Measurements from ENCODE around the gene FMNL2. TPM values are rescaled to one million over a fixed set of nuclear protein-coding genes. Genes with fewer than 3 reads are reported as not detected.
A peak's percentile ranks its signal among the peaks of the same experiment; 100 is the strongest.
"Not testable (repeated sequence)": the region's sequence is repeated elsewhere in the genome, so short reads cannot be mapped to it uniquely, and the experiment has no call there.

The FMNL2 gene
- polyA plus RNA-seq, 3 donors, result 86.0 to 102 (median 99.9) TPM

GRCh38 chr2:152466980-152467676 is 132.2 kb downstream of the FMNL2 start:
- DNase-seq, result no peak

GRCh38 chr2:152467677-152468410 is 132.9 kb downstream of the FMNL2 start:
- no peak for DNase-seq

GRCh38 chr2:152468899-152469692 is 134.1 kb downstream of the FMNL2 start:
- DNase-seq, result no peak

GRCh38 chr2:152470861-152471854 is 136.2 kb downstream of the FMNL2 start:
- no peak for DNase-seq

GRCh38 chr2:152472481-152472887 is 137.5 kb downstream of the FMNL2 start:
- DNase-seq, result no peak

- no peak for DNase-seq
These were observed 138.3 kb downstream of the FMNL2 start for GRCh38 chr2:152473151-152473857.

GRCh38 chr2:152474523-152474922 is 139.5 kb downstream of the FMNL2 start:
- DNase-seq, result not testable (repeated sequence)

- DNase-seq, result no peak
These were observed 141.0 kb downstream of the FMNL2 start for GRCh38 chr2:152475982-152476381.

- DNase-seq, result no peak
These were observed 142.5 kb downstream of the FMNL2 start for GRCh38 chr2:152477347-152478092.

GRCh38 chr2:152479282-152479681 is 144.3 kb downstream of the FMNL2 start:
- no peak for DNase-seq

GRCh38 chr2:152480821-152481399 is 145.9 kb downstream of the FMNL2 start:
- no peak for DNase-seq

- DNase-seq, result peak; percentile 63
These were observed 147.1 kb downstream of the FMNL2 start for GRCh38 chr2:152481881-152482583.

- DNase-seq, result no peak
These were observed 148.5 kb downstream of the FMNL2 start for GRCh38 chr2:152483276-152484063.

- DNase-seq, result peak; percentile 73
These were observed 151.2 kb downstream of the FMNL2 start for GRCh38 chr2:152485954-152486736.

- no peak for DNase-seq
These were observed 151.9 kb downstream of the FMNL2 start for GRCh38 chr2:152486737-152487400.

- no peak for DNase-seq
These were observed 153.1 kb downstream of the FMNL2 start for GRCh38 chr2:152488075-152488474.

GRCh38 chr2:152489364-152489763 is 154.4 kb downstream of the FMNL2 start:
- no peak for DNase-seq

Data from renal pelvis (tissue), 4 donors.